ENCODE measurements around the gene GAPDH.

DNA sequence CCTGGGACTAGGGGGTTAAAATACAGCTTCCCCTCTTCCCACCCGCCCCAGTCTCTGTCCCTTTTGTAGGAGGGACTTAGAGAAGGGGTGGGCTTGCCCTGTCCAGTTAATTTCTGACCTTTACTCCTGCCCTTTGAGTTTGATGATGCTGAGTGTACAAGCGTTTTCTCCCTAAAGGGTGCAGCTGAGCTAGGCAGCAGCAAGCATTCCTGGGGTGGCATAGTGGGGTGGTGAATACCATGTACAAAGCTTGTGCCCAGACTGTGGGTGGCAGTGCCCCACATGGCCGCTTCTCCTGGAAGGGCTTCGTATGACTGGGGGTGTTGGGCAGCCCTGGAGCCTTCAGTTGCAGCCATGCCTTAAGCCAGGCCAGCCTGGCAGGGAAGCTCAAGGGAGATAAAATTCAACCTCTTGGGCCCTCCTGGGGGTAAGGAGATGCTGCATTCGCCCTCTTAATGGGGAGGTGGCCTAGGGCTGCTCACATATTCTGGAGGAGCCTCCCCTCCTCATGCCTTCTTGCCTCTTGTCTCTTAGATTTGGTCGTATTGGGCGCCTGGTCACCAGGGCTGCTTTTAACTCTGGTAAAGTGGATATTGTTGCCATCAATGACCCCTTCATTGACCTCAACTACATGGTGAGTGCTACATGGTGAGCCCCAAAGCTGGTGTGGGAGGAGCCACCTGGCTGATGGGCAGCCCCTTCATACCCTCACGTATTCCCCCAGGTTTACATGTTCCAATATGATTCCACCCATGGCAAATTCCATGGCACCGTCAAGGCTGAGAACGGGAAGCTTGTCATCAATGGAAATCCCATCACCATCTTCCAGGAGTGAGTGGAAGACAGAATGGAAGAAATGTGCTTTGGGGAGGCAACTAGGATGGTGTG, 1.9 kb downstream of the GAPDH start:
- TF ChIP-seq, protein P1, sequence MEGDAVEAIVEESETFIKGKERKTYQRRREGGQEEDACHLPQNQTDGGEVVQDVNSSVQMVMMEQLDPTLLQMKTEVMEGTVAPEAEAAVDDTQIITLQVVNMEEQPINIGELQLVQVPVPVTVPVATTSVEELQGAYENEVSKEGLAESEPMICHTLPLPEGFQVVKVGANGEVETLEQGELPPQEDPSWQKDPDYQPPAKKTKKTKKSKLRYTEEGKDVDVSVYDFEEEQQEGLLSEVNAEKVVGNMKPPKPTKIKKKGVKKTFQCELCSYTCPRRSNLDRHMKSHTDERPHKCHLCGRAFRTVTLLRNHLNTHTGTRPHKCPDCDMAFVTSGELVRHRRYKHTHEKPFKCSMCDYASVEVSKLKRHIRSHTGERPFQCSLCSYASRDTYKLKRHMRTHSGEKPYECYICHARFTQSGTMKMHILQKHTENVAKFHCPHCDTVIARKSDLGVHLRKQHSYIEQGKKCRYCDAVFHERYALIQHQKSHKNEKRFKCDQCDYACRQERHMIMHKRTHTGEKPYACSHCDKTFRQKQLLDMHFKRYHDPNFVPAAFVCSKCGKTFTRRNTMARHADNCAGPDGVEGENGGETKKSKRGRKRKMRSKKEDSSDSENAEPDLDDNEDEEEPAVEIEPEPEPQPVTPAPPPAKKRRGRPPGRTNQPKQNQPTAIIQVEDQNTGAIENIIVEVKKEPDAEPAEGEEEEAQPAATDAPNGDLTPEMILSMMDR (IDR thresholded peaks at IDR 0.05; ENCODE audit: low read depth, low read length, poor library complexity, severe bottlenecking) = no peak
- TF ChIP-seq EZH2phosphoT487 (IDR thresholded peaks at IDR 0.05; ENCODE audit: borderline replicate concordance, low read length) = no peak

Data from DOHH2 (cell line).